MM.1S (cell line): Measurements from ENCODE around the gene SP9.
A peak's percentile ranks its signal among the peaks of the same experiment; 100 is the strongest.

Experiments used
- DNase-seq: peaks from one replicate; pipeline ENCODE4 v3.0.0-alpha.2; 2015
- H2AFZ ChIP-seq: fragments of 300-600 bp; sonication (generic); 2 replicates; pipeline ENCODE4 v1.6.0; 2016; ENCODE audit warnings: antibody characterized with exemption, low read length
- H3F3A ChIP-seq: fragments of 300-600 bp; sonication (generic); 2 replicates; pipeline ENCODE4 v1.6.1; 2016; ENCODE audit warnings: mild to moderate bottlenecking, antibody characterized with exemption, low read length, moderate library complexity, mixed read lengths; ENCODE audit not compliant: insufficient read depth
- H3K27ac ChIP-seq: fragments of 300-600 bp; sonication (generic); 2 replicates; pipeline ENCODE4 v1.5.1; 2016; ENCODE audit warnings: mild to moderate bottlenecking, low read length
- H3K27me3 ChIP-seq: fragments of 300-600 bp; sonication (generic); replicated peaks from 2 replicates; pipeline ENCODE4 v1.6.0; 2016; ENCODE audit warnings: low read length; ENCODE audit not compliant: insufficient read depth
- H3K36me3 ChIP-seq: fragments of 300-600 bp; sonication (generic); replicated peaks from 2 replicates; pipeline ENCODE4 v1.6.1; 2016; ENCODE audit warnings: mild to moderate bottlenecking, low read length, mixed read lengths; ENCODE audit not compliant: insufficient read depth
- H3K4me1 ChIP-seq: fragments of 300-600 bp; sonication (generic); 2 replicates; pipeline ENCODE4 v1.6.1; 2016; ENCODE audit warnings: low read length, mixed read lengths
- H3K4me2 ChIP-seq: fragments of 300-600 bp; sonication (generic); 2 replicates; pipeline ENCODE4 v1.6.0; 2016; ENCODE audit warnings: low read depth, low read length
- H3K4me3 ChIP-seq: fragments of 300-600 bp; sonication (generic); 2 replicates; pipeline ENCODE4 v1.5.1; 2016; ENCODE audit warnings: low read length, mixed read lengths
- H3K79me2 ChIP-seq: fragments of 300-600 bp; sonication (generic); 2 replicates; pipeline ENCODE4 v1.6.1; 2016; ENCODE audit warnings: mixed run types, low read length, mixed read lengths
- H3K9ac ChIP-seq: fragments of 300-600 bp; sonication (generic); 2 replicates; pipeline ENCODE4 v1.6.1; 2016; ENCODE audit warnings: low read length, mixed read lengths
- H3K9me2 ChIP-seq: fragments of 300-600 bp; sonication (generic); replicated peaks from 2 replicates; pipeline ENCODE4 v1.6.1; 2016; ENCODE audit warnings: mild to moderate bottlenecking, low read length, mixed read lengths; ENCODE audit not compliant: insufficient read depth
- H3K9me3 ChIP-seq: fragments of 300-600 bp; sonication (generic); replicated peaks from 2 replicates; pipeline ENCODE4 v1.6.1; 2016; ENCODE audit warnings: mild to moderate bottlenecking, low read length, mixed read lengths; ENCODE audit not compliant: insufficient read depth
- H4K20me1 ChIP-seq: fragments of 300-600 bp; sonication (generic); 2 replicates; pipeline ENCODE4 v1.6.1; 2016; ENCODE audit warnings: mild to moderate bottlenecking, low read length, moderate library complexity, mixed read lengths; ENCODE audit not compliant: insufficient read depth
- EZH2 ChIP-seq: fragments of 300-600 bp; sonication (generic); optimal IDR thresholded peaks from 2 replicates; pipeline ENCODE3; 2017; ENCODE audit warnings: low read depth, mild to moderate bottlenecking, antibody characterized with exemption, low read length, mixed read lengths
- EZH2phosphoT487 ChIP-seq: fragments of 300-600 bp; sonication (generic); IDR thresholded peaks from 2 replicates; pipeline ENCODE4 v1.6.1; 2018; ENCODE audit warnings: antibody characterized with exemption, low read length
- TF ChIP-seq, protein P1 (sequence below): fragments of 300-600 bp; sonication (generic); IDR thresholded peaks from 2 replicates; pipeline ENCODE4 v1.5.1; 2016; ENCODE audit warnings: antibody characterized with exemption, low read length, mixed read lengths

SP9 gene

DNA sequence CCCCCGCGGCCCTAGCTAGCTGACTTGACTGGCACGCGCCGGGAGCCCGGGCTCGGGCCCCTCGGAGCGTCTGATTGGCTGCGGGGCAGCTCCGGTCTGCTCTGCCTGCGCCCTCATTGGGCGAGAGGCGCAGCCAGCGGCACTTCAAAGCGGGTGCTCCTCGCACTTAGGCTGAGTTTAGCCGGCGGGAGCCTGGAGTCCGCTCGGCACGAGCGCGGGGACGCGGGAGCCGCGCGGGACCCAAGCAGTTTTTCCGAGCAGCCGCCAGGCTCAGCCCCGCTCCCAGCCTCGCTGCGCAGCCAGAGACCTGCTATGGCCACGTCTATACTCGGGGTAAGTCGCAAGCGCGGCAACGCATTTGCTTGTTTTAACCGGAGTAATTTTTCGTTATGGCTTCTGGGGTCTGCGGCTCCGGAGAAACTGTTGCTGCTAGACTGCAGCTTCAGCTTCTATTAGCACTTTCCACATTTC lies at the start of gene SP9:
SP9 (plus strand) TSS at position 174 of the 471 bp plus-strand sequence; CDS start at position 313, 139 bp downstream.
- peaks cover 83% of the 10 kb centered on the region for H3K27me3 ChIP-seq
- H2AFZ ChIP-seq = peak within 1 kb of the TSS; percentile 94
- H3K9me3 ChIP-seq = no peaks in the 10 kb centered on the region
- H3K27ac ChIP-seq = no peak within 1 kb of the TSS
- H3K4me2 ChIP-seq = peak within 1 kb of the TSS; percentile 98
- peak; percentile 36 for DNase-seq
- peaks cover 16% of the 10 kb centered on the region for H3F3A ChIP-seq
- no peaks in the 10 kb centered on the region for H3K9me2 ChIP-seq
- no peaks in the 10 kb centered on the region for H4K20me1 ChIP-seq
- H3K79me2 ChIP-seq = no peaks in the 10 kb centered on the region
- H3K4me1 ChIP-seq = peaks cover 9% of the 10 kb centered on the region; the same call in 1 of the 2 replicates
- TF ChIP-seq, protein P1, sequence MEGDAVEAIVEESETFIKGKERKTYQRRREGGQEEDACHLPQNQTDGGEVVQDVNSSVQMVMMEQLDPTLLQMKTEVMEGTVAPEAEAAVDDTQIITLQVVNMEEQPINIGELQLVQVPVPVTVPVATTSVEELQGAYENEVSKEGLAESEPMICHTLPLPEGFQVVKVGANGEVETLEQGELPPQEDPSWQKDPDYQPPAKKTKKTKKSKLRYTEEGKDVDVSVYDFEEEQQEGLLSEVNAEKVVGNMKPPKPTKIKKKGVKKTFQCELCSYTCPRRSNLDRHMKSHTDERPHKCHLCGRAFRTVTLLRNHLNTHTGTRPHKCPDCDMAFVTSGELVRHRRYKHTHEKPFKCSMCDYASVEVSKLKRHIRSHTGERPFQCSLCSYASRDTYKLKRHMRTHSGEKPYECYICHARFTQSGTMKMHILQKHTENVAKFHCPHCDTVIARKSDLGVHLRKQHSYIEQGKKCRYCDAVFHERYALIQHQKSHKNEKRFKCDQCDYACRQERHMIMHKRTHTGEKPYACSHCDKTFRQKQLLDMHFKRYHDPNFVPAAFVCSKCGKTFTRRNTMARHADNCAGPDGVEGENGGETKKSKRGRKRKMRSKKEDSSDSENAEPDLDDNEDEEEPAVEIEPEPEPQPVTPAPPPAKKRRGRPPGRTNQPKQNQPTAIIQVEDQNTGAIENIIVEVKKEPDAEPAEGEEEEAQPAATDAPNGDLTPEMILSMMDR = no peak
- no peak for TF ChIP-seq EZH2
- no peak for TF ChIP-seq EZH2phosphoT487
- no peaks in the 10 kb centered on the region for H3K36me3 ChIP-seq
- H3K4me3 ChIP-seq = peak within 1 kb of the TSS; percentile 68
- no peak within 1 kb of the TSS for H3K9ac ChIP-seq

- no peak for DNase-seq
- Histone ChIP-seq H3K9ac (no peak overlapping the region), H3K4me3 (no peak overlapping the region), H3F3A (no peaks in the 10 kb centered on the region), H3K27ac (no peak overlapping the region), H3K27me3 (no peaks in the 10 kb centered on the region), H3K9me2 (no peaks in the 10 kb centered on the region), H3K79me2 (no peaks in the 10 kb centered on the region), H4K20me1 (no peaks in the 10 kb centered on the region), H3K9me3 (no peaks in the 10 kb centered on the region), H3K36me3 (no peaks in the 10 kb centered on the region), H3K4me1 (no peaks in the 10 kb centered on the region), H3K4me2 (no peak overlapping the region), H2AFZ (no peak overlapping the region)
- TF ChIP-seq, protein P1 = no peak
- TF ChIP-seq EZH2 = no peak
- TF ChIP-seq EZH2phosphoT487 = no peak
Observed at GRCh38 chr2:174286172-174286571, 48.6 kb upstream of the SP9 start.

DNA sequence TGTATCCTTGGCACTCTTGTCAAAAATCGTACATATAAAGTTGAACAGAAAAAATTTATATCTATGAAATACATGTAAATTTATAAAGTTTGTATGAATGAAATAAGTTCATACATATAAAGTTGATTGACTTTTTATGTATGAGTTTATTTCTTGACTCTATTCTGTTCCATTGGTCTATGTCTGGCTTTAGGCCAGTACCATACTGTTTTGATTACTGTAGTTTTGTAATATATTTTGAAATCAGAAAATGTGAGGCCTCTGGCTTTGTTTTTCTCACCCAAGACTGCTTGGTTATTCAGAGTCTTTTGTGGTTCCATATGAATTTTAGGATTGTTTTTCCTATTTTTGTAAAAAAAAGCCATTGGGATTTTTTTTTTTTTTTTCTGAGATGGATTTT lies 41.8 kb upstream of the SP9 start:
- no peak overlapping the region for H3K4me3 ChIP-seq
- no peaks in the 10 kb centered on the region for H3K4me1 ChIP-seq
- no peaks in the 10 kb centered on the region for H3K27me3 ChIP-seq
- no peaks in the 10 kb centered on the region for H3K9me2 ChIP-seq
- H2AFZ ChIP-seq = no peak overlapping the region
- no peak overlapping the region for H3K27ac ChIP-seq
- no peaks in the 10 kb centered on the region for H3K36me3 ChIP-seq
- DNase-seq = no peak
- TF ChIP-seq, protein P1 = no peak
- no peak for TF ChIP-seq EZH2phosphoT487
- no peak for TF ChIP-seq EZH2
- no peaks in the 10 kb centered on the region for H3K79me2 ChIP-seq
- no peaks in the 10 kb centered on the region for H4K20me1 ChIP-seq
- no peaks in the 10 kb centered on the region for H3F3A ChIP-seq
- no peaks in the 10 kb centered on the region for H3K9me3 ChIP-seq
- H3K4me2 ChIP-seq = no peak overlapping the region
- no peak overlapping the region for H3K9ac ChIP-seq
